ENCODE results near the gene CENPP. TPM values are rescaled to one million over a fixed set of nuclear protein-coding genes. Genes with fewer than 3 reads are reported as not detected.

Gene CENPP
- 6.1 to 9.5 TPM (median 7.0 TPM) in 5 replicates for total RNA-seq (2022; extraction: Qiagen RNA extraction)

GRCh38 chr9:92325269-92325990 is at the start of gene CENPP, which contains the start of gene NOL8:
TSS of gene CENPP (plus strand) at chr9:92325953.
TSS of gene NOL8 (minus strand) at chr9:92325350. CDS start at chr9:92324161, 1,189 bp downstream.

DNA sequence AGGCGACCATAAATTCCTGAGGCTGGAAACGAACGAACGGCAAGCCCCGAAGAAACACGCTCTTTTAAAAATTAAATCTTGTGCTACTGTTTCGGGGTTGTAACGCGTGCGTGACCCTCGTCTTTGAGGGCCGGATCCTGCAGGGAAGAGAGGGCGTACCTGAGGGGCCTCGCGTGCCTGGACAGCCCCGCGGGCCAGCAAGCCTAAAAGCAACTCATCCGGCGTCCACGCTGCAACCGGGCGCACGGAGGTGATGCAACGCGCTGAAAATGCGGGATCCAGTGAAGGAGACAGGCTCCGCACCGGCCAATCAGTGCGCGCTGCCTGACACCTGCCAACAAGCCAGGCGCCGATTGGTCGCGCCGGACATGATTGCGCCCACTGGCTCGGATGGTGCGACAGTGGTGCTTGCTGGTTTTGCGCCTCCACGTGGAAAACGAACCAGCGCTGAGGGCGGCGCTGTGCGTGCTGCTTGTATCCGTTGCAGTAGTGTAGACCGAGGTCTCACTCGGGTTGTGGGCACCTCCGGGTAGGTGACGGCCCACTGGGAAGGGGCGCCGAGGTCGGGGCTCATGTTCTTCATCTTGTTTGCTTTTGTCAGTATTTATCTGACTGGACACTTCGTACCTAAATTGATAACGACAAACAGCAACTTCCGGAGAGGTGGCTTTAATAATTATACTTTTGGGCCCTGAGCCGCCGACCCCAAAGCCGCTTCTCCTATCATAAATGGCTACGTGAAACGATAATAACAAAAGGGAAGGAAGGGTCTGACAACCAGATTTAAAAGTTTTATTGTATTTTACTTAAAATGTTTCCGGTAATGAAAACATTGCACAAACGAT is 32.1 kb upstream of the CENPP start, which contains the start of gene IARS1:
Gene IARS1, minus strand, starts transcription at position 246 of the 845 bp plus-strand sequence. CDS start 4,278 bp downstream, outside the sequence.

DNA sequence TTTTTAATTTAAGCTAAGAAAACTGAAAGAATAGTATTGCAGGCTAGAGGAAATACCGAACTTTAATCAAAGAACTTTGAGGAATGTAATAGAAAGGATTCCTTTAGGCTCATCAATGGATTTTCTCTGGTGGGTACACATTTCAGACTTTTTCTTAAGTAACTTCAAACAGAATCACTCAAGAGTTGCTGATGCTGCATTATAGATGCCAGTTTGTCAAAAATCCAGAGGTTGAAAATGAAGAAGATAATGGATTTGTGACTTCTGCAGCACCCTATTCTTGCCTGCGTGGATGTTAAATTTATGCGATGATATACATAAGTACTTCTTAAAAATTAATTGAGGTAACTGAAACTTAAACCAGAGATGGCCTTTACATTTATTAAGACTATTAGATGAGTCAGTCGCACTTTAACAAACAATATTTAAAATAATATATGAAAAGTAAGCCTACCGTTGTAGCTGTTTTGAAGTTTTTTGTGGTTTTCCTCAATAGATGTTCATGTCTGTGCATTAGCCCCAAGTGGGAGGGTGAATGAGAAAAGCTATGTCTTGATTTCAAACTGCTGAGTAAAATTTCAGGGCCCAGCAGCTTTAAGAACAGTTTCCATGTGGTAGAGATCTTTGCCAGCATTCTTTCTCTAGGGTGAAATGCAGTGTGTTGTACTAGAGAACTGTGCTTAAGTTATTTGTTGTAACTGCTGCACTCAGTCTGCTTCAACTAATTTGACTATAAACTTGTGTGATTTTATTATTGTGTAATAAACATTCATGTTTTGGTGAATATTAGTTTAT is 78.5 kb downstream of the CENPP start, which contains the start of gene OGN:
Gene OGN, minus strand, starts transcription at position 537 of the 795 bp plus-strand sequence. CDS start 1,171 bp downstream, outside the sequence.

GRCh38 chr9:92424340-92424739 is 98.6 kb downstream of the CENPP start, which contains the start of gene OMD:
TSS of gene OMD (minus strand) at chr9:92424471. CDS start at chr9:92417558, 6,913 bp downstream.

DNA sequence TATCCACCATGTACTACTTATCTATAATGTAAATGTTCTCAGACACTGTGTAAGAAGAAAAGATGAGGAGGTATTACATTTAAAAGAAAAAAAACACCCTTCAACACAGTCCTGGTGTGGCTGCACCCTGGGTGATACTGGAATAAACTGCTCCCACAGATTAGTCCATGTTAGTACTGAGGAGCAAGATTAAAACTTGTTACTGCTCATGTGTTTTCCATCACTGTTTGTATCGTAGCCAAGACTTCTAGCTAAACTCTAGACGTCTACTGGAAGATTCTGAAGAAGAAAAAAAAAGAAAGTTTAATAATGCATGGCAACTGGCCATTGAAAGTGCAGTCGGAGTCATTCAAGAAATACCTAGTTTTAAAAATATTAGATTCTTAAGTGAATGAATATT is 156.6 kb downstream of the CENPP start, which contains the start of gene ASPN:
Gene ASPN, minus strand, starts transcription at position 178 of the 400 bp plus-strand sequence.

DNA sequence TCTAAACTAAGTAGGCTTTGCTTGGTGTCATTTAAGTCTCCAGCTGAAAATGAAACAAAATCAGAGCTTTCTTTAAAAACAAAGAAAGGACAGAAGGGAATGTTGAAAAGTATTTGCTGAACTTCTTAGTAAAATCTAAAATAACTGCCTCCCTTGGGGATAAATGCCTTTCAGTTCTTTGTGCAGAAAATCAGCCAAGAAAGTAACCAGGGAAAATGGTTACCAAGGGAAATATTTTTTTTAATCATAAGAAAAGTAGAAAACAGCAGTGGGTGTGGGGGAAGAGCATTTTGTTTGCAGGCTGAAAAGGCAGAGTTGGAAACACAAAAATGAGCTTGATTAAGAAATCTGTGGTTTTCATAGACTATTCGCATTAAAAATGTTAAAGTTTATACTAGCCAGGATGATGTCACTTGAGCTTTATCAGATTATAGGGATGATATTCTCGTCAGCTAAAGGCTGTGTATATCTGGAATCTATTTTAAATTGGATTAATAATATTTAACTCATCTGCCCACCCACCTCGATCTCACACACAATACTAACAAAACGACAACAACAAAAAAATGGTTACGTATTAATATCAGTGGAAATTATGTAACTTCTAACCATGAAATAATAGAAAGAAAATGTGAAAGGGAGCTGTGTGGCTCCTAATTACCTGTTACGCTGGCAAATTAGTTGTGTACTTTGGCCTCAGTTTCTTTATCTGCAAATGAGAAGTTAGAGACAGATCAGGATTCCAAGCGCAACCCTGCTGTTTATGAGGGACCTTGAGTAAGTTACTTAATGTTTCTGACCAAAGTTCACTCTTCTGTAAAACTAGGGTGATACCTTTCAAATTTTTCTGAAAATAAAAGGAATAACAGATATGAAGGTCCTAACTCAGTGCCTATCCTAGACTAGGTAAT is 210.4 kb downstream of the CENPP start, which contains the start of gene ECM2:
Gene ECM2, minus strand, starts transcription at position 51 of the 911 bp plus-strand sequence. CDS start 13,124 bp downstream, outside the sequence.

Other genes starting within 250 kb of the CENPP start
- gene SPTLC1, start 210.5 kb upstream of the CENPP start, total RNA-seq (2022; extraction: Qiagen RNA extraction) = 57.1 to 79.0 TPM (median 62.0 TPM) in 5 replicates
- gene IARS1, start 32.3 kb upstream of the CENPP start, total RNA-seq (2022; extraction: Qiagen RNA extraction) = 95.6 to 126 TPM (median 99.9 TPM) in 5 replicates
- gene NOL8, start 603 bp upstream of the CENPP start, total RNA-seq (2022; extraction: Qiagen RNA extraction) = 26.1 to 36.3 TPM (median 29.1 TPM) in 5 replicates
- not detected in 5 replicates for gene OGN, start 78.6 kb downstream of the CENPP start, total RNA-seq (2022; extraction: Qiagen RNA extraction)
- gene OMD, start 98.5 kb downstream of the CENPP start, total RNA-seq (2022; extraction: Qiagen RNA extraction) = not detected in 5 replicates
- gene ASPN, start 156.6 kb downstream of the CENPP start, total RNA-seq (2022; extraction: Qiagen RNA extraction) = not detected in 5 replicates
- gene ECM2, start 210.0 kb downstream of the CENPP start, total RNA-seq (2022; extraction: Qiagen RNA extraction) = 0.13 to 0.30 TPM (median 0.19 TPM) in 5 replicates

All from A549 treated with CORT108297 at 1 μM for 4 hours (cell line).